Stimulated activated CD4-positive, alpha-beta T cell treated with anti-CD3 and anti-CD28 coated beads, Interleukin-15, amount 100 ng/mL, for 24 hours (primary cell): ENCODE data around the gene TBC1D3G.
"Not testable (repeated sequence)": the region's sequence is repeated elsewhere in the genome, so short reads cannot be mapped to it uniquely, and the experiment has no call there.

Experiments used
- DNase-seq: peaks from one replicate; pipeline ENCODE4 v3.0.0-alpha.2; 2020

The TBC1D3G gene

GRCh38 chr17:36323584-36323983 is at the start of gene TBC1D3G:
TBC1D3G (plus strand) TSS chr17:36323884; CDS start chr17:36325412, 1,528 bp downstream.
- not testable (repeated sequence) for DNase-seq

DNA sequence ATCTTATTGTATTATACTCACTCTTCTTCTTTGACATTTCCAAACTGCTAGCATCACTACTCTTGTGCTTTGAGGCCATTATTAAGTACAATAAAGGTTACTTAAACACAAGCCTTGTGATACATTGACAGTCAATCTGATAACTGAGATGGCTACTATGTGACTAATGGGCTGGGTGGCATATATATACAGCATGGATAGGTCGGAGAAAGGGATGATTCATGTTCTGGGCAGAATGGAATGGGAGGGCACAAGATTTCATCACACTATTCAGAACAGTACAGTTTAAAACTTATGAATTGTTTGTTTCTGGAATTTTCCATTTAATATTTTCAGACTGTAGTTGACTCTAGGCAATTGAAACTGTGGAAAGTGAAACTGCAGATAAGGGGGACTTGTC is 40.4 kb upstream of the TBC1D3G start:
- DNase-seq, result not testable (repeated sequence)

DNA sequence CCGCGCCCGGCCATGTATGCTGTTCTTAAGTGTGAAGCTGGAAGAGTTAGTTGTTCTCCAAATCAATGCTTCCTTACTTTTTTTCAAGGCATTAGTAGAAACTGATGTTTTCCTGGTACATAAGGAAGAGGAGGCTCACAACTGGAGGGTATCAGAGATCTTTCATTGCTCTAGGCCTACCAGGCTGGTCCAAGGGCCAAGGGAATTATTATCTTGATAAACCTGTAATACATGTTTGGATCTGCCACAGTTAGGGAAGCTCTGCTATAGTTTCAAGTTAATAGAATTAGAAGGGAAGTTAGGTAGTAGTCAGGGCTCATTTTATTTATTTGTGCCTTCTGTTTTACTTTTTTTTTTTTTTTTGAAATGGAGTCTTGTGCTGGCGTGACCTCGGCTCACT is 39.5 kb upstream of the TBC1D3G start:
- DNase-seq, result not testable (repeated sequence)

DNA sequence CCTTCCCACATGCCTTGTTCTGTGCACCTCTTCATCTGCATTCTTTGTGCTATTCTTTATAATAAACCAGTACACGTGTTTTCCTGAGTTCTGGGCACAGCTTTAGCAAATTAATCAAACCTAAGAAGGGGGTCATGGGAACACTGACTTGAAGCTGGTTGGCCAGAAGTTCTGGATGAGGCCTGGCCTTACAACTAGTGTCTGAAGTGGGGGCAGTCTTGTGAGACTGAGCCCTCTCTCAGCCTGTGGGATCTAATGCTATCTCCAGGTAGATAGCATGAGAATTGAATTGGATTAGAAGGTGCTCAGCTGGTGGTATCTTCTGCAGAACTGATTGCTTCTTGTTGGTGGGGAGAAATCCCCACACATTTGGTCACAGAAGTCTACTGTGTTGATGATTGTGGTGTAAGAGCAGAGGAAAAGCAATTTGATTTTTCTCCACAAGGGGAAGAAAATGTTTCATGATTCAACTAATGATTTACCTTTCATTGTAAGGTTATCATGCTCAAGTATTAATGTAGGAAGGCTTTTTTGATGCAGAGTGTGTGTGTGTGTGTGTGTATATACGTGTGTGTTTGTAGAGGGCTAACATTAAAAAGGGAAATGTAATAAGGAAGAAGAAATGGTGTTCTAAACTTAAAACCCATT is 33.6 kb upstream of the TBC1D3G start:
- not testable (repeated sequence) for DNase-seq

DNA sequence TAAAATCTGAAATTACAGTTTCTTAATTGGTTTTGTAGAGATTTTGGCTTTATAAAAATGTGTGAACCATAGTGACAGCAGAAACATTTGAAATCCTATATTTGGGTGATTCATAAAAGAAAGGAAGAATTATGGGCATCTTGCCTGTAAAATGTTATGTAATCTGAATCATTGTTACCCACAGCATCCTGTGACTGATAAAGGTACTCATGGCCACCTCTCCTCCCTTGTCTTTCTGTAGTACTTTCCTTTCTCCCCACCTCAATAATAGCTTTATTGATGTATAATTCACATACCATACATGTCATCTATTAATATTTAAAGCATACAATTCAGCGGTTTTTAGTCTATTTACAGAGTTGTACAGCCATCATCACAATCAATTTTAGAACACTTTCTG is 28.5 kb upstream of the TBC1D3G start:
- DNase-seq, result not testable (repeated sequence)

DNA sequence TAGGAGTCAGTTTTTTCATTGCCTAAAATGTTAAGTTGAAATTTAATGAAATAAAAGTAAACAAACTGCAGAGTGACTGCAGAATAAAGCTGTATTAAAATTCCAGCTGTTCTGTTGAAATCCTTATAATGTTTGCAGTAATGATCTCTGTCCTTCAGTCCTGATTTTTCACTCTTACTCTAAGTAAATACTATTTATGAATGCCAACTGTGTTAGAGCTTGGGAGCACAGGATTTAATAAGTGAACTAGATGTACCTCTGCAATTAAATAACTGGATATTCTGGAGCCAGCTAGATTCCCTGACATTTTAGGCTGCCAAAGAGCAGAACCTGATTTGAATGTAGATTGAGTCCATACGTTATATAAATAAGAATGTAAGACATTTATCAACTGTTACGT is 7.9 kb upstream of the TBC1D3G start:
- DNase-seq, result not testable (repeated sequence)

GRCh38 chr17:36362496-36362895 is 38.8 kb downstream of the TBC1D3G start:
- not testable (repeated sequence) for DNase-seq

GRCh38 chr17:36375938-36376337 is 52.3 kb downstream of the TBC1D3G start:
- not testable (repeated sequence) for DNase-seq
